ENCODE data around the gene COMMD6.

DNA sequence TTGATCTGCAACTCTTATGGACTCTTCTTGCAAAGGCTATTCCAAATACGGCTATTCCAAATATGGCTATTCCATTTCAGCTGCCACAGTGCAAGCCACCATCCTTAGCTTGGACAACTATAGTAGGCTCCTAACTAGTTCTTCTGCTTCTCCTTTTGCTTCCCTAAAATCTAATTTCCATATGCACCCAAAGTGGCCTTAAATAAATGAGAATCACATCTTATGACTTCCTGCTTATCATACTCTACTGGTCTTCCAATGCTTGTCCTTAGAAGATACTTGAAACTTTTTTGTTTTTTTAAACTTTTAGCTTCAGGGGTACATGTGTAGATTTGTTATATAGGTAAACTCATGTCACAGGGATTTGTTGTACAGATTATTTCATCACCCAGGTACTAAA, 16.8 kb upstream of the COMMD6 start:
- TF ChIP-seq, protein P1, sequence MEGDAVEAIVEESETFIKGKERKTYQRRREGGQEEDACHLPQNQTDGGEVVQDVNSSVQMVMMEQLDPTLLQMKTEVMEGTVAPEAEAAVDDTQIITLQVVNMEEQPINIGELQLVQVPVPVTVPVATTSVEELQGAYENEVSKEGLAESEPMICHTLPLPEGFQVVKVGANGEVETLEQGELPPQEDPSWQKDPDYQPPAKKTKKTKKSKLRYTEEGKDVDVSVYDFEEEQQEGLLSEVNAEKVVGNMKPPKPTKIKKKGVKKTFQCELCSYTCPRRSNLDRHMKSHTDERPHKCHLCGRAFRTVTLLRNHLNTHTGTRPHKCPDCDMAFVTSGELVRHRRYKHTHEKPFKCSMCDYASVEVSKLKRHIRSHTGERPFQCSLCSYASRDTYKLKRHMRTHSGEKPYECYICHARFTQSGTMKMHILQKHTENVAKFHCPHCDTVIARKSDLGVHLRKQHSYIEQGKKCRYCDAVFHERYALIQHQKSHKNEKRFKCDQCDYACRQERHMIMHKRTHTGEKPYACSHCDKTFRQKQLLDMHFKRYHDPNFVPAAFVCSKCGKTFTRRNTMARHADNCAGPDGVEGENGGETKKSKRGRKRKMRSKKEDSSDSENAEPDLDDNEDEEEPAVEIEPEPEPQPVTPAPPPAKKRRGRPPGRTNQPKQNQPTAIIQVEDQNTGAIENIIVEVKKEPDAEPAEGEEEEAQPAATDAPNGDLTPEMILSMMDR (conservative IDR thresholded peaks at IDR 0.05 in 1 of 2, IDR thresholded peaks at IDR 0.05 in 1 of 2; ENCODE audit: low read depth in 1 of 2, low read length in 2 of 2) = no peak
- no peak for TF ChIP-seq EZH2 (IDR thresholded peaks at IDR 0.05; ENCODE audit: low read length, missing control alignments)
